Panc1 (cell line): Measurements from ENCODE around the gene F2.

Experiments used
- POLR2AphosphoS5 ChIP-seq: IDR thresholded peaks from 2 replicates; pipeline ENCODE4 v1.6.1; 2012; ENCODE audit warnings: mild to moderate bottlenecking, low read depth, low read length, moderate library complexity
- TF ChIP-seq, protein P1 (sequence below): fragments of 450-650 bp; IDR thresholded peaks from 2 replicates; pipeline ENCODE4 v1.5.1; 2017; ENCODE audit warnings: mild to moderate bottlenecking

DNA sequence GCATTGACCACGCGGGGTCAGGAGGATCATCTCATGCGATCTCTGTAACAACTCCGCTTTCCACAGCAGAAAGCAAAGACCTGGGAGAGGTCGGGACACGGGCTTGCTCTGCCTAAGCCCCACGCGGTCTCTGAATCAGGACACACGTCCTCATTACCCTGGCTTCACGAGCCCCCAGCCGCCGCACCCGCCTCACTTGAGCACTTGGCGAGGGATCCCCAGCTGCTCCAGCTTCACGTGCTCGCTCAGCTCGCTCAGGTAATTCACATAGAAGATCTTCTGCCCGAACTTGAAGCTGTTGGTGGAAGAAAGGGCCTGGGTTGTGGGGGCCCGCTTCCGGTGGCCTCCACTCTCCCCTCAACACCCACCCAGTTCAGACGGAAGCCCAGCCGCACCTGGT lies 38.2 kb upstream of the F2 start:
- TF ChIP-seq, protein P1, sequence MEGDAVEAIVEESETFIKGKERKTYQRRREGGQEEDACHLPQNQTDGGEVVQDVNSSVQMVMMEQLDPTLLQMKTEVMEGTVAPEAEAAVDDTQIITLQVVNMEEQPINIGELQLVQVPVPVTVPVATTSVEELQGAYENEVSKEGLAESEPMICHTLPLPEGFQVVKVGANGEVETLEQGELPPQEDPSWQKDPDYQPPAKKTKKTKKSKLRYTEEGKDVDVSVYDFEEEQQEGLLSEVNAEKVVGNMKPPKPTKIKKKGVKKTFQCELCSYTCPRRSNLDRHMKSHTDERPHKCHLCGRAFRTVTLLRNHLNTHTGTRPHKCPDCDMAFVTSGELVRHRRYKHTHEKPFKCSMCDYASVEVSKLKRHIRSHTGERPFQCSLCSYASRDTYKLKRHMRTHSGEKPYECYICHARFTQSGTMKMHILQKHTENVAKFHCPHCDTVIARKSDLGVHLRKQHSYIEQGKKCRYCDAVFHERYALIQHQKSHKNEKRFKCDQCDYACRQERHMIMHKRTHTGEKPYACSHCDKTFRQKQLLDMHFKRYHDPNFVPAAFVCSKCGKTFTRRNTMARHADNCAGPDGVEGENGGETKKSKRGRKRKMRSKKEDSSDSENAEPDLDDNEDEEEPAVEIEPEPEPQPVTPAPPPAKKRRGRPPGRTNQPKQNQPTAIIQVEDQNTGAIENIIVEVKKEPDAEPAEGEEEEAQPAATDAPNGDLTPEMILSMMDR: no peak
- TF ChIP-seq POLR2AphosphoS5: no peak
